Suprapubic skin (tissue), 4 donors: ENCODE measurements around the gene GABRD. TPM values are rescaled to one million over a fixed set of nuclear protein-coding genes. Genes with fewer than 3 reads are reported as not detected.

Experiments
- DNase-seq, 2 donors: peaks; one replicate each; pipeline ENCODE4 v3.0.0-alpha.2; 2019; ENCODE audit warnings: low spot score in 2 of 2
- H3K27ac ChIP-seq: fragments of 200-600 bp; sonication (generic); one replicate; pipeline ENCODE4 v1.5.1; 2019
- H3K27me3 ChIP-seq: fragments of 200-600 bp; sonication (generic); one replicate; pipeline ENCODE4 v1.5.1; 2019
- H3K36me3 ChIP-seq: fragments of 200-600 bp; sonication (generic); one replicate; pipeline ENCODE4 v1.5.1; 2019
- H3K4me1 ChIP-seq: fragments of 200-600 bp; sonication (generic); one replicate; pipeline ENCODE4 v1.5.1; 2019
- H3K4me3 ChIP-seq: fragments of 200-600 bp; sonication (generic); one replicate; pipeline ENCODE4 v1.5.1; 2019; ENCODE audit warnings: mild to moderate bottlenecking
- H3K9me3 ChIP-seq: fragments of 200-600 bp; sonication (generic); one replicate; pipeline ENCODE4 v1.5.1; 2019
- CTCF ChIP-seq, 2 donors: fragments of 200-600 bp in 1 of 2; fragments of 450-650 bp in 1 of 2; sonication (generic) in 1 of 2; IDR thresholded peaks; one replicate each; pipeline ENCODE4 v1.5.1; 2016 to 2019; ENCODE audit warnings: antibody characterized with exemption in 2 of 2, mild to moderate bottlenecking in 1 of 2, moderate library complexity in 1 of 2
- EP300 ChIP-seq: sonication (generic); formaldehyde crosslinking; IDR thresholded peaks from one replicate; pipeline ENCODE4 v1.6.1; 2017; ENCODE audit warnings: antibody characterized with exemption
- POLR2A ChIP-seq, 2 donors: fragments of 450-650 bp; IDR thresholded peaks; one replicate each; pipeline ENCODE4 v1.6.1; 2017; ENCODE audit warnings: antibody characterized with exemption in 2 of 2, mild to moderate bottlenecking in 2 of 2, moderate library complexity in 2 of 2
- POLR2AphosphoS5 ChIP-seq, 3 donors: sonication (generic); formaldehyde crosslinking; IDR thresholded peaks; one replicate each; pipeline ENCODE4 v1.6.1; 2017; ENCODE audit warnings: antibody characterized with exemption in 3 of 3
- whole genome bisulfite sequencing: methylation state at CpG from one replicate; pipeline ENCODE4 v1.1.5; 2018; 5-methylcytosine and 5-hydroxymethylcytosine counted together
- total RNA-seq, 4 donors: library from RNA; depleted of rRNA; stranded (reverse); fragments of >200 nt; gene quantifications; one replicate each; pipeline ENCODE4 v1.1.0, GENCODE V29; 2016

GABRD gene
- total RNA-seq, 4 donors from 2014 or later, result 0.52 to 1.7 (median 1.2) TPM; not detected in 1

GRCh38 chr1:2037314-2037979 lies 18.3 kb downstream of the GABRD start:
- Histone ChIP-seq H3K27ac (no peak overlapping the region), H3K9me3 (no peaks in the 10 kb centered on the region), H3K36me3 (no peaks in the 10 kb centered on the region), H3K4me1 (peaks cover 4% of the 10 kb centered on the region), H3K4me3 (no peak overlapping the region), H3K27me3 (peaks cover 17% of the 10 kb centered on the region)
- TF ChIP-seq EP300 (no peak), CTCF (IDR thresholded peaks at IDR 0.05) (no peak), POLR2A (IDR thresholded peaks at IDR 0.05) (no peak), POLR2AphosphoS5 (IDR thresholded peaks at IDR 0.05) (no peak)
- 79% methylated on average over 15 of the region's 18 CpGs for WGBS
- no peak for DNase-seq

- no peak for DNase-seq
- Histone ChIP-seq H3K4me3 (no peak overlapping the region), H3K27ac (no peak overlapping the region), H3K9me3 (no peaks in the 10 kb centered on the region), H3K27me3 (peaks cover 13% of the 10 kb centered on the region), H3K36me3 (no peaks in the 10 kb centered on the region), H3K4me1 (no peaks in the 10 kb centered on the region)
- 89% methylated on average over 8 of the region's 8 CpGs for WGBS
- TF ChIP-seq POLR2A (IDR thresholded peaks at IDR 0.05) (no peak), EP300 (no peak), CTCF (IDR thresholded peaks at IDR 0.05) (no peak), POLR2AphosphoS5 (IDR thresholded peaks at IDR 0.05) (no peak)
These were observed 19.1 kb downstream of the GABRD start for GRCh38 chr1:2038229-2038628.

DNA sequence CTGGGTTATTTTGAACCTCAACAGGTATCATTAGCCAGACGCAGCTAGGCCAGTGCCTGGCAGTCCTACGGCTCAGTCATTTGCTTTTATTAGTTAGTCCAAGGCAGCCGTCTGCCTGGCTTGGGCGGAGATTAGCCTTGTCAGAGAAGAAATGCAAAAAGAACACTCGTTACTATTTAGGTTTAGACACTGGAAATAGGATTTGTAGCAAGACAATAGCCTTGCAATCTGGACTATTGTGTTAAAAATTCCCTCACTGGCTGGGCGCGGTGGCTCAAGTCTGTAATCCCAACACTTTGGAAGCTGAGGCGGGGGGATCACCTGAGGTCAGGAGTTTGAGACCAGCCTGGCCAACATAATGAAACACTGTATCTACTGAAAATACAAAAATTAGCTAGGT lies 20.1 kb downstream of the GABRD start:
- H3K4me3 ChIP-seq, result no peak overlapping the region
- DNase-seq, result no peak
- no peak overlapping the region for H3K27ac ChIP-seq
- H3K4me1 ChIP-seq, result peaks cover under 1% of the 10 kb centered on the region
- 85% methylated on average over 8 of the region's 8 CpGs for WGBS
- H3K9me3 ChIP-seq, result no peaks in the 10 kb centered on the region
- TF ChIP-seq CTCF (IDR thresholded peaks at IDR 0.05) (no peak), POLR2AphosphoS5 (IDR thresholded peaks at IDR 0.05) (no peak), POLR2A (IDR thresholded peaks at IDR 0.05) (no peak), EP300 (no peak)
- H3K36me3 ChIP-seq, result no peaks in the 10 kb centered on the region
- peaks cover 10% of the 10 kb centered on the region for H3K27me3 ChIP-seq

DNA sequence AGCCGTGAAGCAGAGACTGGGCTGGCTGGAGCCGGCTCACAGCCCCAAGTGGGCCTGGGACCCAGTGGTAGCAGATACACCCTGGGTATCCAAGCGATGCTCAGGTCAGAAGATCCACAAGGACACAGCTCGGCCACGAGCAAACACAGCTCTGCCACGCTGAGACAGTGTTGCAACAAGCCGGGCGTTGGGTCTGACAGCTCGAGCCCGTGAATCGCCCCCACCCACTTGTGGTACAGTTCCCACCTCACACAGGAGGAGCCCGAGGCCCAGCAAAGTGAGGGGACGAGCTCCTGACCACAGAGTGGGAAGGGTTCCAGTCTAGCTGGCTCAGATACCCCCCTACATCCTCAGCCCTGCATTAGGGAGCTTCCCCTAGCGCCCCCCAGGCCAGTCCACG lies 22.2 kb downstream of the GABRD start:
- Histone ChIP-seq H3K27me3 (peaks cover under 1% of the 10 kb centered on the region), H3K27ac (no peak overlapping the region), H3K4me1 (peaks cover 21% of the 10 kb centered on the region), H3K9me3 (no peaks in the 10 kb centered on the region), H3K36me3 (no peaks in the 10 kb centered on the region), H3K4me3 (no peak overlapping the region)
- WGBS, result 40% methylated on average over 1 of the region's 15 CpGs
- TF ChIP-seq POLR2A (IDR thresholded peaks at IDR 0.05) (no peak), POLR2AphosphoS5 (IDR thresholded peaks at IDR 0.05) (no peak), CTCF (IDR thresholded peaks at IDR 0.05) (no peak), EP300 (no peak)
- DNase-seq, result no peak

- Histone ChIP-seq H3K27ac (no peak overlapping the region), H3K36me3 (no peaks in the 10 kb centered on the region), H3K4me1 (peaks cover 24% of the 10 kb centered on the region), H3K9me3 (no peaks in the 10 kb centered on the region), H3K27me3 (peaks cover 6% of the 10 kb centered on the region), H3K4me3 (no peak overlapping the region)
- no peak for DNase-seq
- WGBS, result 52% methylated on average over 4 of the region's 4 CpGs
- no peak for TF ChIP-seq POLR2AphosphoS5 (IDR thresholded peaks at IDR 0.05)
- TF ChIP-seq CTCF (IDR thresholded peaks at IDR 0.05), result no peak
- no peak for TF ChIP-seq EP300
- TF ChIP-seq POLR2A (IDR thresholded peaks at IDR 0.05), result no peak
These were observed 22.7 kb downstream of the GABRD start for GRCh38 chr1:2041887-2042286.
